ENCODE results near the gene ATG9B. TPM values are rescaled to one million over a fixed set of nuclear protein-coding genes. Genes with fewer than 3 reads are reported as not detected.

ATG9B gene
- total RNA-seq, 4 donors from 2014 or later, result 0.27 to 0.28 TPM; not detected in 2

DNA sequence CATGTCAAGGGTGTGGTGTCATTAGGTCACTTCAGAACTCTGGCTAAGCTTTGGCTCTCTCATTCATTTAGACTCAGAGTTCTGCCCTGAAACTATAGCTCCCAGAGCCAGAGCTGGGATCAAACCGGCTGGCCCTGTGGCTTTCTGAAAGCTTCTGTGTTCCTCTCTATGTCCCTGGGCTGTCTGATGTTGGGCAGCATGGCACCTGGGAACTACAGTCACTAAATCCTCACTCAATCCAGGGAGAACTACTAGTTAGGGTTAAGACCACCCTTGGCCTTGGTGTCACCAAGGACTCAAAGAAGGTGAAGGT is 13.2 kb downstream of the ATG9B start:
- Histone ChIP-seq H3K27me3 (no peaks in the 10 kb centered on the region), H3K9me3 (no peaks in the 10 kb centered on the region), H3K4me1 (peaks cover 0 to 30% (median 3%) of the 10 kb centered on the region in 4 donors), H3K36me3 (no peaks in the 10 kb centered on the region), H3K4me3 (no peak overlapping the region), H3K27ac (no peak overlapping the region)
- TF ChIP-seq, protein P1, sequence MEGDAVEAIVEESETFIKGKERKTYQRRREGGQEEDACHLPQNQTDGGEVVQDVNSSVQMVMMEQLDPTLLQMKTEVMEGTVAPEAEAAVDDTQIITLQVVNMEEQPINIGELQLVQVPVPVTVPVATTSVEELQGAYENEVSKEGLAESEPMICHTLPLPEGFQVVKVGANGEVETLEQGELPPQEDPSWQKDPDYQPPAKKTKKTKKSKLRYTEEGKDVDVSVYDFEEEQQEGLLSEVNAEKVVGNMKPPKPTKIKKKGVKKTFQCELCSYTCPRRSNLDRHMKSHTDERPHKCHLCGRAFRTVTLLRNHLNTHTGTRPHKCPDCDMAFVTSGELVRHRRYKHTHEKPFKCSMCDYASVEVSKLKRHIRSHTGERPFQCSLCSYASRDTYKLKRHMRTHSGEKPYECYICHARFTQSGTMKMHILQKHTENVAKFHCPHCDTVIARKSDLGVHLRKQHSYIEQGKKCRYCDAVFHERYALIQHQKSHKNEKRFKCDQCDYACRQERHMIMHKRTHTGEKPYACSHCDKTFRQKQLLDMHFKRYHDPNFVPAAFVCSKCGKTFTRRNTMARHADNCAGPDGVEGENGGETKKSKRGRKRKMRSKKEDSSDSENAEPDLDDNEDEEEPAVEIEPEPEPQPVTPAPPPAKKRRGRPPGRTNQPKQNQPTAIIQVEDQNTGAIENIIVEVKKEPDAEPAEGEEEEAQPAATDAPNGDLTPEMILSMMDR (IDR thresholded peaks at IDR 0.05), result no peak
- TF ChIP-seq POLR2A (IDR thresholded peaks at IDR 0.05), result no peak
- peak in 1 of 3 donors; percentile 39 for DNase-seq

DNA sequence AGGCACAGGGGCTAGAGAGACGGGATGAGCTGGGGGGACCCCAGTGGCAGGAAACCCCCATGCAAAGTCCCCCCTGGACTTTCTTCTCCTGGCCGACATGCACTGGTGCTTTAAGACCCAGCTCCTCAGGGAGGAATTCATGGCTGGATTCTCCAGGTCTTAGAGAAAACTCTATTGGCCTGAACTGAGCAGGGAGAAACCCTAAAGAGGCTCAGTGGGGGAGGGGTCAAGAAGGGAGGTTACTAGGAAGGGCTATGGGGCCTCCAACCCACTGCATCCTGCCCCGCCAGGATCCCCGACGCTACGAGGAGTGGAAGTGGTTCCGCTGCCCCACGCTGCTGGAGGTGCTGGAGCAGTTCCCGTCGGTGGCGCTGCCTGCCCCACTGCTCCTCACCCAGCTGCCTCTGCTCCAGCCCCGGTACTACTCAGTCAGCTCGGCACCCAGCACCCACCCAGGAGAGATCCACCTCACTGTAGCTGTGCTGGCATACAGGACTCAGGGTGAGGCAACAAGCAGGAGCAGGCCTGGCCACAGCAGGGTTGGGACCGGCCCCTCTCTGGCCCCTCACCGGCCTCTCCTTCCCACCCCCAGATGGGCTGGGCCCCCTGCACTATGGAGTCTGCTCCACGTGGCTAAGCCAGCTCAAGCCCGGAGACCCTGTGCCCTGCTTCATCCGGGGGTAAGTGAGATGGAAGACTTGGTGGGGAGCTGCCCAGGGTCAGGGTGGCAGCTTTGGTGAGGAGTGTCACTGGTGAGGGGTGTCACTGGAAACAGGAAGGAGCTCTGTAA is 13.8 kb downstream of the ATG9B start:
- DNase-seq, result peak in 2 of 3 donors; percentile 48 to 57
- TF ChIP-seq POLR2A (IDR thresholded peaks at IDR 0.05), result no peak
- TF ChIP-seq, protein P1 (IDR thresholded peaks at IDR 0.05), result no peak
- no peaks in the 10 kb centered on the region for H3K36me3 ChIP-seq
- peaks cover 0 to 30% (median 3%) of the 10 kb centered on the region in 4 donors for H3K4me1 ChIP-seq
- H3K9me3 ChIP-seq, result no peaks in the 10 kb centered on the region
- H3K4me3 ChIP-seq, result no peak overlapping the region
- H3K27ac ChIP-seq, result no peak overlapping the region
- no peaks in the 10 kb centered on the region for H3K27me3 ChIP-seq

DNA sequence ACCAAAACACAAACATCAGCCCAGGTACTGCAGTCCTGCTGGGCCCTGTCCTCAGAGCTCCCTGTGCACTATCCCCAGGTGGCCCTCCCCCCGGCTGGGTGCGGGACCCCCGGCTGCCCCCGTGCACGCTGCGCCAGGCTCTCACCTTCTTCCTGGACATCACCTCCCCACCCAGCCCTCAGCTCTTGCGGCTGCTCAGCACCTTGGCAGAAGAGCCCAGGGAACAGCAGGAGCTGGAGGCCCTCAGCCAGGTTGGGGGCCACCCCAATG is 14.3 kb downstream of the ATG9B start:
- Histone ChIP-seq H3K4me1 (peaks cover 0 to 30% (median 3%) of the 10 kb centered on the region in 4 donors), H3K4me3 (no peak overlapping the region), H3K27me3 (no peaks in the 10 kb centered on the region), H3K27ac (no peak overlapping the region), H3K36me3 (no peaks in the 10 kb centered on the region), H3K9me3 (no peaks in the 10 kb centered on the region)
- DNase-seq, result peak in 1 of 3 donors; percentile 47
- no peak for TF ChIP-seq POLR2A (IDR thresholded peaks at IDR 0.05)
- TF ChIP-seq, protein P1 (IDR thresholded peaks at IDR 0.05), result no peak

DNA sequence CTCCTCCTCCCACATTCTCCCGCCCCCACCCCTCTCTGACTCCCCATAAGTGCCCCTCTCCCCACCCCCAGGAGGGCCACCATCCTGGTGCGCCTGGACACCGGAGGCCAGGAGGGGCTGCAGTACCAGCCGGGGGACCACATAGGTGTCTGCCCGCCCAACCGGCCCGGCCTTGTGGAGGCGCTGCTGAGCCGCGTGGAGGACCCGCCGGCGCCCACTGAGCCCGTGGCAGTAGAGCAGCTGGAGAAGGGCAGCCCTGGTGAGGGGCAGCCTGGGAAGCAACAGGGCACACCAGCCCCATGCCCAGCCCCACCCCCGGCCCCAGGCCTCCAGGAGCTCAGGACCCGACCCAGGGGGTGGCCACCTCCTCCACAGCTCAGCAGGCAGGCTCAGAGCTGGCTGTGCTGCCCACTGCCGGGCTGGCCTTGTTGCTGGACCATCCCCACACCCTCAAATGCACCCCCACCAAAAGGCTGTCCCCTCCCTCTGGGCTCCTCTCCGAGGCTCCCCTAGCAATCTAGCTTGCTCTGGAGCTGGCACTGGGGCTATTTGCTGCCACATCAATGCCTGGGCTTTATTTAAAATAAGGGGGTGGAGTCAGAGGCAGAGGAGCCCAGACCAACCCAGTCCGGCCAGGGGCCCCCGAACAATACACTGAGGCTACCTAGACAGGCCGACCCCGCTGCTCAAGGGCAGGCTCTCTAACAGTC is 14.8 kb downstream of the ATG9B start:
- Histone ChIP-seq H3K27me3 (no peaks in the 10 kb centered on the region), H3K27ac (peak overlapping the region in 1 of 4 donors; percentile 66), H3K36me3 (no peaks in the 10 kb centered on the region), H3K4me3 (no peak overlapping the region), H3K4me1 (peaks cover 0 to 30% (median 3%) of the 10 kb centered on the region in 4 donors), H3K9me3 (no peaks in the 10 kb centered on the region)
- TF ChIP-seq, protein P1 (IDR thresholded peaks at IDR 0.05), result no peak
- TF ChIP-seq POLR2A (IDR thresholded peaks at IDR 0.05), result no peak
- DNase-seq, result no peak

DNA sequence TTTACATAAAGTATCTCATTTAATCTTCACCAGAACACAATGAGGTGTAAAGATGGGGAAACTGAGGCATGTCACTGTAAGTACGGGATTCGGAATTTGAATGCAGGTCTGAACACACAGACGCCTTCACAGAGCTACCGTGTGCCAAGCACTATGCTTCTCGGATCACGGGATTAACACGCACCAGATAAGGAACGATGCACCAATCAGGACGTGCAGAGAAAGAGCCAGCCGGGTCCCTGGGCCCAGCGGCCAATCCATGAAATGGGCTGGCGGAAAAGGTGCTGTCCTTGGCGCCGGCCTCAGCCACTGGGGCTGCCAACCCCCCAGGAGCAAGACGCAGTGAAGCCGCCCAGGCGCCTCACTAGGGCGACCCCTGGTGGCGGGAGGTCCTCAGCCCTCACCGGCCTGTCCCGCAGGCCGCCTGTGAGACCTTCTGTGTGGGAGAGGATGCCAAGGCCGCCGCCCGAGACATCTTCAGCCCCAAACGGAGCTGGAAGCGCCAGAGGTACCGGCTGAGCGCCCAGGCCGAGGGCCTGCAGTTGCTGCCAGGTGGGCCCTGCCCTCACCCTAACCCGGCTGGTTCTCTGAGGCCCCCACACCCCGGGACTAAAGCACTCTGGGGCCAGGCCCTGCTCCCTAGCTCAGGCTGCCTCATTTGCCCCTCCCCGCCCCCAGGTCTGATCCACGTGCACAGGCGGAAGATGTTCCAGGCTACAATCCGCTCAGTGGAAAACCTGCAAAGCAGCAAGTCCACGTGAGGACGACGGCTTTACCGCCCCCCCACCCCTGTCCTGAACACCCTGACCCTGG is 15.6 kb downstream of the ATG9B start:
- TF ChIP-seq POLR2A (IDR thresholded peaks at IDR 0.05), result no peak
- TF ChIP-seq, protein P1 (IDR thresholded peaks at IDR 0.05), result peak; percentile 57 to 82 (median 72)
- DNase-seq, result peak; percentile 70 to 85 (median 82)
- Histone ChIP-seq H3K27me3 (no peaks in the 10 kb centered on the region), H3K9me3 (no peaks in the 10 kb centered on the region), H3K36me3 (no peaks in the 10 kb centered on the region), H3K4me1 (peaks cover 0 to 23% (median 3%) of the 10 kb centered on the region in 4 donors), H3K27ac (peak overlapping the region in 3 of 4 donors; percentile 39 to 66 (median 49)), H3K4me3 (peak overlapping the region; percentile 17 to 39 (median 30))
